GM21825 (cell line): ENCODE results near the gene VHLL.

Experiments used
- ATAC-seq: cut with Tn5 transposase; IDR thresholded peaks from one replicate; pipeline ENCODE4 v1.9.1; 2021; ENCODE audit warnings: mild to moderate bottlenecking, moderate library complexity; ENCODE audit not compliant: unreplicated experiment

VHLL gene

GRCh38 chr1:156257711-156258110 is 41.4 kb downstream of the VHLL start:
- ATAC-seq: no peak

- ATAC-seq: no peak
These were observed 45.5 kb downstream of the VHLL start for GRCh38 chr1:156253634-156254033.

- no peak for ATAC-seq
These were observed 47.6 kb downstream of the VHLL start for GRCh38 chr1:156251527-156251926.

- ATAC-seq: no peak
These were observed 49.5 kb downstream of the VHLL start for GRCh38 chr1:156249593-156249992.
